SK-N-SH (cell line): ENCODE results near the gene DEAF1. TPM values are rescaled to one million over a fixed set of nuclear protein-coding genes. Genes with fewer than 3 reads are reported as not detected.

Source experiments
- CTCF ChIA-PET: fragments of 300-600, 350-600 bp; formaldehyde crosslinking; extraction: SDS; loops from one replicate; lab custom pipeline; 2021; lab: Yijun Ruan, JAX
- POLR2A ChIA-PET: fragments of 350-600 bp; sonication (Branson Sonifier 250); formaldehyde crosslinking; extraction: SDS; loops from one replicate; lab custom pipeline; 2020; ENCODE audit warnings: antibody characterized with exemption, inconsistent platforms; lab: Yijun Ruan, JAX
- DNase-seq: peaks from one replicate; pipeline ENCODE4 v3.0.0; 2012
- H2AFZ ChIP-seq: fragments of 200-600 bp; sonication (generic); 2 replicates; pipeline ENCODE4 v1.8.1; 2016; ENCODE audit warnings: antibody characterized with exemption, mild to moderate bottlenecking, low read depth
- H3F3A ChIP-seq: fragments of 200-600 bp; sonication (generic); replicated peaks from 2 replicates; pipeline ENCODE3; 2016; ENCODE audit warnings: antibody characterized with exemption, mild to moderate bottlenecking; ENCODE audit not compliant: insufficient read depth
- H3K27ac ChIP-seq, 2 experiments: fragments of 200-500 bp in 1 of 2; fragments of 200-600 bp in 1 of 2; sonication (Bioruptor generic) in 1 of 2; sonication (generic), shearing (Covaris generic) in 1 of 2; 2 replicates each; pipeline versions ENCODE4 v1.5.1 to v1.6.1; 2014 to 2016; ENCODE audit warnings: low read depth in 2 of 2, inconsistent platforms in 1 of 2, low read length in 1 of 2, mild to moderate bottlenecking in 1 of 2, mixed read lengths in 1 of 2
- H3K27me3 ChIP-seq: fragments of 200-600 bp; sonication (generic), shearing (Covaris generic); 2 replicates; pipeline ENCODE4 v1.6.1; 2016; ENCODE audit warnings: mixed run types; ENCODE audit not compliant: insufficient read depth
- H3K36me3 ChIP-seq, 2 experiments: fragments of 200-500 bp in 1 of 2; fragments of 200-600 bp in 1 of 2; sonication (Bioruptor generic) in 1 of 2; sonication (generic) in 1 of 2; replicated peaks in 1 of 2; 2 replicates each; pipeline versions ENCODE3 to v1.5.1; 2014 to 2016; ENCODE audit warnings: low read length in 1 of 2, mild to moderate bottlenecking in 1 of 2; ENCODE audit not compliant: insufficient read depth in 2 of 2, control insufficient read depth in 1 of 2
- H3K4me1 ChIP-seq, 2 experiments: fragments of 200-500 bp in 1 of 2; fragments of 200-600 bp in 1 of 2; sonication (Bioruptor generic) in 1 of 2; sonication (generic), shearing (Covaris generic) in 1 of 2; 2 replicates each; pipeline versions ENCODE4 v1.5.1 to v1.6.1; 2014 to 2016; ENCODE audit warnings: low read depth in 1 of 2, low read length in 1 of 2, mixed run types in 1 of 2; ENCODE audit not compliant: insufficient read depth in 2 of 2, control insufficient read depth in 1 of 2
- H3K4me2 ChIP-seq: fragments of 200-600 bp; sonication (generic), shearing (Covaris generic); 2 replicates; pipeline ENCODE4 v1.6.1; 2017; ENCODE audit warnings: mixed run types
- H3K4me3 ChIP-seq, 2 experiments: fragments of 200-500 bp in 1 of 2; fragments of 200-600 bp in 1 of 2; sonication (Bioruptor generic) in 1 of 2; sonication (generic), shearing (Covaris generic) in 1 of 2; 2 replicates each; pipeline versions ENCODE4 v1.5.1 to v1.8.1; 2014 to 2016; ENCODE audit warnings: low read depth in 2 of 2, inconsistent platforms in 1 of 2, low read length in 1 of 2, mild to moderate bottlenecking in 1 of 2, mixed read lengths in 1 of 2, moderate library complexity in 1 of 2
- H3K79me2 ChIP-seq: fragments of 200-600 bp; sonication (generic); 2 replicates; pipeline ENCODE4 v1.8.1; 2017; ENCODE audit warnings: mild to moderate bottlenecking; ENCODE audit not compliant: insufficient read depth
- H3K9ac ChIP-seq: fragments of 200-600 bp; sonication (generic); 2 replicates; pipeline ENCODE4 v1.6.1; 2017; ENCODE audit warnings: mixed run types
- H3K9me2 ChIP-seq: fragments of 200-600 bp; sonication (generic); 2 replicates; pipeline ENCODE4 v1.6.1; 2017; ENCODE audit warnings: mixed run types
- H3K9me3 ChIP-seq: fragments of 200-600 bp; sonication (generic); 2 replicates; pipeline ENCODE4 v1.6.1; 2017; ENCODE audit warnings: mixed run types, mild to moderate bottlenecking, moderate library complexity
- H4K20me1 ChIP-seq: fragments of 200-600 bp; sonication (generic); 2 replicates; pipeline ENCODE4 v1.6.1; 2017; ENCODE audit warnings: mild to moderate bottlenecking, mixed run types; ENCODE audit not compliant: insufficient read depth
- ELF1 ChIP-seq: IDR thresholded peaks from 2 replicates; pipeline ENCODE4 v1.4.0; 2012
- EP300 ChIP-seq, 2 experiments: IDR thresholded peaks; 2 replicates each; pipeline versions ENCODE4 v1.4.0 to v1.6.1; 2012; ENCODE audit warnings: borderline replicate concordance in 1 of 2, low read depth in 1 of 2, low read length in 1 of 2
- EZH2phosphoT487 ChIP-seq: fragments of 200-600 bp; sonication (generic); IDR thresholded peaks from 2 replicates; pipeline ENCODE4 v1.6.1; 2017; ENCODE audit warnings: low read depth, mixed run types, mild to moderate bottlenecking, antibody characterized with exemption, moderate library complexity, borderline replicate concordance
- FOSL2 ChIP-seq: IDR thresholded peaks from 2 replicates; pipeline ENCODE4 v1.4.0; 2012; ENCODE audit warnings: low read depth, mild to moderate bottlenecking, moderate library complexity, borderline replicate concordance
- FOXJ3 ChIP-seq: sonication (generic); formaldehyde crosslinking; IDR thresholded peaks from 2 replicates; pipeline ENCODE4 v1.5.1; 2020; ENCODE audit warnings: mild to moderate bottlenecking, missing genetic modification reagents
- FOXM1 ChIP-seq: IDR thresholded peaks from 2 replicates; pipeline ENCODE4 v1.4.0; 2012; ENCODE audit warnings: low read depth, mild to moderate bottlenecking
- GABPA ChIP-seq: IDR thresholded peaks from 2 replicates; pipeline ENCODE4 v1.4.0; 2012; ENCODE audit warnings: low read depth, mild to moderate bottlenecking
- JUND ChIP-seq: IDR thresholded peaks from 2 replicates; pipeline ENCODE4 v1.4.0; 2012
- MAX ChIP-seq: IDR thresholded peaks from 2 replicates; pipeline ENCODE4 v1.4.0; 2012; ENCODE audit warnings: low read depth
- MEF2A ChIP-seq: IDR thresholded peaks from 2 replicates; pipeline ENCODE4 v1.4.0; 2012; ENCODE audit warnings: low read depth, borderline replicate concordance
- MXI1 ChIP-seq: IDR thresholded peaks from 2 replicates; pipeline ENCODE4 v1.6.1; 2012; ENCODE audit warnings: mild to moderate bottlenecking, low read depth, low read length, improper control_type of control experiment
- NFIC ChIP-seq: IDR thresholded peaks from 2 replicates; pipeline ENCODE4 v1.4.0; 2012; ENCODE audit warnings: borderline replicate concordance
- NRF1 ChIP-seq: IDR thresholded peaks from 2 replicates; pipeline ENCODE4 v1.6.1; 2012; ENCODE audit warnings: low read depth, mild to moderate bottlenecking, low read length
- POLR2AphosphoS5 ChIP-seq: IDR thresholded peaks from 2 replicates; pipeline ENCODE4 v1.6.1; 2012; ENCODE audit warnings: low read depth, low read length
- RAD21 ChIP-seq: IDR thresholded peaks from 2 replicates; pipeline ENCODE4 v1.6.1; 2012; ENCODE audit warnings: mild to moderate bottlenecking, low read length
- RCOR1 ChIP-seq: fragments of 150-350 bp; IDR thresholded peaks from 2 replicates; pipeline ENCODE4 v1.6.1; 2017; ENCODE audit warnings: antibody characterized with exemption, low read length
- RFX5 ChIP-seq: IDR thresholded peaks from 2 replicates; pipeline ENCODE4 v1.6.1; 2012; ENCODE audit warnings: mild to moderate bottlenecking, improper control_type of control experiment, low read length
- SIN3A ChIP-seq: IDR thresholded peaks from 2 replicates; pipeline ENCODE4 v1.6.1; 2012; ENCODE audit warnings: low read depth, mild to moderate bottlenecking, low read length, moderate library complexity, borderline replicate concordance
- SMC3 ChIP-seq: IDR thresholded peaks from 2 replicates; pipeline ENCODE4 v1.6.1; 2012; ENCODE audit warnings: low read depth, low read length, improper control_type of control experiment
- TAF1 ChIP-seq: IDR thresholded peaks from 2 replicates; pipeline ENCODE4 v1.6.1; 2012; ENCODE audit warnings: low read depth, mild to moderate bottlenecking, low read length, moderate library complexity, borderline replicate concordance
- TCF12 ChIP-seq: IDR thresholded peaks from 2 replicates; pipeline ENCODE4 v1.4.0; 2012
- TEAD4 ChIP-seq: IDR thresholded peaks from 2 replicates; pipeline ENCODE4 v1.4.0; 2012; ENCODE audit warnings: mild to moderate bottlenecking, borderline replicate concordance; ENCODE audit not compliant: insufficient read depth
- USF1 ChIP-seq: IDR thresholded peaks from 2 replicates; pipeline ENCODE4 v1.4.0; 2012; ENCODE audit warnings: low read depth, borderline replicate concordance
- USF2 ChIP-seq: fragments of 150-350 bp; IDR thresholded peaks from 2 replicates; pipeline ENCODE4 v1.6.1; 2017; ENCODE audit warnings: antibody characterized with exemption, low read length, low read depth, borderline replicate concordance
- YY1 ChIP-seq: IDR thresholded peaks from 2 replicates; pipeline ENCODE4 v1.4.0; 2012; ENCODE audit warnings: low read depth, mild to moderate bottlenecking
- WGBS: methylation state at CpG from one replicate; pipeline ENCODE4 v1.1.6; 2017; ENCODE audit warnings: low lambda C conversion rate; 5-methylcytosine and 5-hydroxymethylcytosine counted together
- polyA plus RNA-seq, 3 experiments: library from polyadenylated mRNA; depleted of rRNA; stranded (reverse); fragments of >200 nt; gene quantifications; 2 replicates each; pipeline ENCODE4 v1.2.3, GENCODE V29; 2012

Gene DEAF1
- polyA plus RNA-seq, 1 of the 3 experiments (the other 2 are of a cell fraction), result 40.6 TPM

GRCh38 chr11:701741-702461 is 6.9 kb upstream of the DEAF1 start:
- Histone ChIP-seq H3K4me1 (peaks cover 0 to 4% of the 10 kb centered on the region in 2 experiments; a peak in 2 of 4 replicates), H3F3A (no peaks in the 10 kb centered on the region), H3K27ac (no peak overlapping the region; a peak in 1 of 4 replicates), H3K9ac (no peak overlapping the region), H3K79me2 (peaks cover 15% of the 10 kb centered on the region; the same call in 1 of the 2 replicates), H3K27me3 (no peaks in the 10 kb centered on the region), H2AFZ (no peak overlapping the region), H4K20me1 (peaks cover 6% of the 10 kb centered on the region; the same call in 1 of the 2 replicates), H3K4me3 (no peak overlapping the region), H3K9me3 (no peaks in the 10 kb centered on the region), H3K4me2 (no peak overlapping the region), H3K9me2 (no peaks in the 10 kb centered on the region), H3K36me3 (peaks cover 0 to 3% of the 10 kb centered on the region in 2 experiments)
- DNase-seq, result no peak
- ChIA-PET CTCF (interaction anchor here (2.8 to 3.9 kb wide), 2 partner anchors 21 to 26 kb away, joined by 7 to 22 read pairs; no protein-coding TSS in a partner anchor), POLR2A (no interaction called here)
- 94% methylated on average over 12 of the region's 22 CpGs for WGBS
- TF ChIP-seq FOXM1 (no peak), TAF1 (no peak), EZH2phosphoT487 (no peak), TCF12 (no peak), MAX (no peak), RCOR1 (no peak), JUND (no peak), NRF1 (no peak), POLR2AphosphoS5 (no peak), ELF1 (no peak), FOXJ3 (no peak), SMC3 (no peak), USF1 (no peak)

- H3K4me3 ChIP-seq, result no peak overlapping the region
- H2AFZ ChIP-seq, result no peak overlapping the region
- H3K36me3 ChIP-seq, result peaks cover 0 to 3% of the 10 kb centered on the region in 2 experiments
- H4K20me1 ChIP-seq, result peaks cover 6% of the 10 kb centered on the region; the same call in 1 of the 2 replicates
- H3K9me2 ChIP-seq, result no peaks in the 10 kb centered on the region
- H3K27ac ChIP-seq, result no peak overlapping the region
- no peaks in the 10 kb centered on the region for H3K9me3 ChIP-seq
- TF ChIP-seq NRF1 (no peak), YY1 (no peak), EP300 (IDR thresholded peaks at IDR 0.05; ENCODE audit: borderline replicate concordance in 1 of 2, low read depth in 1 of 2, low read length in 1 of 2) (no peak), NFIC (no peak), MAX (no peak), FOSL2 (no peak), MXI1 (no peak), RAD21 (no peak), SIN3A (no peak), USF2 (no peak), GABPA (no peak), TAF1 (no peak), TEAD4 (no peak), MEF2A (no peak), RFX5 (no peak), POLR2AphosphoS5 (no peak), FOXJ3 (no peak), SMC3 (no peak)
- TF ChIP-seq, all 33 proteins: peak for 0
- ChIA-PET POLR2A (no interaction called here), CTCF (interaction anchor here (11.4 kb wide), 1 partner anchor 24 kb away, joined by 122 read pairs; no protein-coding TSS in a partner anchor)
- Histone ChIP-seq H3K4me2 (no peak overlapping the region), H3K79me2 (peaks cover 22% of the 10 kb centered on the region), H3K9ac (no peak overlapping the region), H3F3A (no peaks in the 10 kb centered on the region), H3K27me3 (no peaks in the 10 kb centered on the region), H3K4me1 (peaks cover 0 to 4% of the 10 kb centered on the region in 2 experiments; a peak in 2 of 4 replicates)
- no peak for DNase-seq
- WGBS, result no CpG with 5 or more reads among the region's 1 CpG
These were observed 4.7 kb upstream of the DEAF1 start for GRCh38 chr11:699753-700152.
